Gastroesophageal sphincter (tissue), 3 donors: Measurements from ENCODE around the gene SYK.

Source experiments
- CTCF ChIP-seq, 4 experiments: fragments of 200-600 bp in 2 of 4; fragments of 450-650 bp in 2 of 4; sonication (generic) in 1 of 4; IDR thresholded peaks; one replicate each; pipeline ENCODE4 v1.5.1; 2017 to 2019; ENCODE audit warnings: antibody characterized with exemption in 4 of 4, mild to moderate bottlenecking in 2 of 4, moderate library complexity in 2 of 4
- POLR2A ChIP-seq, 2 donors: fragments of 450-650 bp; IDR thresholded peaks; one replicate each; pipeline ENCODE4 v1.6.1; 2017; ENCODE audit warnings: antibody characterized with exemption in 2 of 2, mild to moderate bottlenecking in 2 of 2, moderate library complexity in 1 of 2
- POLR2AphosphoS5 ChIP-seq: sonication (generic); formaldehyde crosslinking; IDR thresholded peaks from one replicate; pipeline ENCODE4 v1.6.1; 2017; ENCODE audit warnings: antibody characterized with exemption

GRCh38 chr9:90815944-90816357 lies 14.3 kb downstream of the SYK start:
- no peak for TF ChIP-seq POLR2AphosphoS5
- no peak for TF ChIP-seq CTCF (IDR thresholded peaks at IDR 0.05)
- no peak for TF ChIP-seq POLR2A (IDR thresholded peaks at IDR 0.05)
